Right cardiac atrium (tissue), 5 donors: ENCODE measurements around the gene TMEM244. TPM values are rescaled to one million over a fixed set of nuclear protein-coding genes. Genes with fewer than 3 reads are reported as not detected.
"Not testable (repeated sequence)": the region's sequence is repeated elsewhere in the genome, so short reads cannot be mapped to it uniquely, and the experiment has no call there.

Experiments used
- ATAC-seq, 2 donors: fragments of 200-7000 bp; cut with Tn5 transposase; one replicate each; pipeline versions ENCODE4 v1.8.0 to v1.9.1; 2020; ENCODE audit warnings: moderate library complexity in 2 of 2, mild to moderate bottlenecking in 1 of 2
- DNase-seq, 3 donors: peaks; one replicate each; pipeline ENCODE4 v3.0.0-alpha.2; 2020
- H3K27ac ChIP-seq: one replicate; pipeline ENCODE4 v1.5.1; 2013; ENCODE audit warnings: mild to moderate bottlenecking, low read length, control low read depth, moderate library complexity
- H3K27me3 ChIP-seq: one replicate; pipeline ENCODE4 v1.6.1; 2013; ENCODE audit not compliant: control insufficient read depth, insufficient read depth
- H3K4me1 ChIP-seq: one replicate; pipeline ENCODE4 v1.6.1; 2013; ENCODE audit warnings: low read length; ENCODE audit not compliant: control insufficient read depth, insufficient read depth
- H3K4me3 ChIP-seq: one replicate; pipeline ENCODE4 v1.5.1; 2013; ENCODE audit warnings: low read length, control low read depth
- H3K9me3 ChIP-seq: one replicate; pipeline ENCODE4 v1.6.1; 2013; ENCODE audit warnings: low read length; ENCODE audit not compliant: control insufficient read depth
- WGBS: extraction: QIAGEN DNeasy Blood & Tissue Kit; methylation state at CpG from one replicate; pipeline ENCODE4 v1.1.7; 2013; 5-methylcytosine and 5-hydroxymethylcytosine counted together
- intact Hi-C, 4 donors: fragments of 100-400 bp; cut with DNase I; formaldehyde crosslinking; loops; one replicate each; pipeline versions ENCODE4 v1.11.0 to v1.14.0; 2022 to 2023
- polyA plus RNA-seq: library from polyadenylated mRNA; stranded (reverse); fragments of 200-250 nt; gene quantifications from one replicate; pipeline ENCODE4 v1.2.3, GENCODE V29; 2013
- total RNA-seq, 4 donors: library from RNA; stranded (reverse); fragmentation: NEBNext Ultra II Directional; extraction: Animal tissue kit (Norgen Biotek cat#: 25700); gene quantifications; one replicate each; pipeline ENCODE4 v1.2.1, GENCODE V29; 2021
- donor health status: healthy with polysubstance abuse.
- donor health status: DM: no; HTN: yes; CAD: no.
- donor health status: DM: no; HTN: no; CAD: no.
- donor health status: DM: no; HTN: yes; CAD: no; lungs with severe emphysema.
- donor health status: DM: yes; HTN: yes; CAD: no.

Gene TMEM244
- total and polyA plus RNA-seq, 5 donors: not detected

DNA sequence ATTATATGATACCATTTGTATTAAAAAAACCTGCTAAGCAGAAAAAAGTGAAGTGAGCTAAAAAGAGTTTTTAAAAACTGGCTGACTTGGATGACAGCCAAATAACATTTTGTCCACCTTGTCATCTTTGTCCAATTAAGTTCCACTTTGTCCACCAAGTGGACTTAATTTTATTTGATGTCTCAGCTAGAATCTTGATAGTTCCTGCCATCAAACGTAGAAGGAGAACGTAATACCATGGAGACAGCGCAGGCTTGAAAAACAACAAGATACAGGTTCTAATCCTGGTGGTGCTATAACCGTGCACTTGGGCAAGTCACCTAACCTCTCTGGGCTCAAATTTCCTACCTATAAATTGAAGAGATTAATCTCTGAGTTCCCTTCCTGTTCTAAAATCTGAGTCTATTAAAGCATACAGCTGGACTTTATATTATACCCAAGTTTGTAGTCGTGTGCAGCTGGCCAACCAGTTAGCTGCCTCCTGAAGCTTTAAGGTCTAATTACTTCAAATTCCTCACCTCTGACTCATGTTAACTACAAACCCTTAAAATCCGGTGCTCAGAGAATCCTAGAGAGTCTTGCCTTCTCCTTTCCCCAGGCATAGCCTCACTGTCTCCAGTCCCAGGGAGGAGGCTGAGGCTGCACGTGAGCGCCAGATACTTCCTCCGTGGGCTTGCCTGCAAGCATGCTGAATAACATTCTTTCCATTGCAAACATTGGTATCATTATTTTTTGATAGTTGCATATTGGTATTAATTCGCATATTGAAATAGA, 16.8 kb downstream of the TMEM244 start:
- intact Hi-C loops: no loop called here
- Histone ChIP-seq H3K4me3 (no peak overlapping the region), H3K27me3 (no peaks in the 10 kb centered on the region), H3K4me1 (no peaks in the 10 kb centered on the region), H3K27ac (no peak overlapping the region), H3K9me3 (no peaks in the 10 kb centered on the region)
- no peak for ATAC-seq
- WGBS: 68% methylated on average over 10 of the region's 10 CpGs
- DNase-seq: no peak

DNA sequence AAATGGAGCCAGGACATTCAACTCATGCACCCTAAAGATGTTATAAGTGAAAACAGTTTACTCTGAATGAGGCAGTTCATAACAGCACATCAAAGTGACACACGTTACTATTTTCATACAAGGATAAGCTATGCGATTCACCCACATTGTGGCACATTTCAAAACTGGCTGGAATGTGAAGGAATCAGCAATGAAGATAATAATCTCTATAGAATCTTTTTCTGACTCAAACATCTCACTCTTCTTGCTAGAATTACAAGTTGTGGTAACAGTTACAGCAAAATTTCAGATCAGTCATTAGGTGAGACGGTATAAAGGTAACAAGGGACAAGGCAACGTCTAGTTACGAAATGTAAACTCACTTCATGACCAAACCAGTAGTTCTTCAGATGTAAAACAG, 17.5 kb downstream of the TMEM244 start:
- ATAC-seq (no peak), DNase-seq (no peak)
- WGBS: 88% methylated on average over 5 of the region's 5 CpGs
- intact Hi-C loops: no loop called here
- Histone ChIP-seq H3K9me3 (no peaks in the 10 kb centered on the region), H3K4me1 (no peaks in the 10 kb centered on the region), H3K27me3 (no peaks in the 10 kb centered on the region), H3K4me3 (no peak overlapping the region), H3K27ac (no peak overlapping the region)

DNA sequence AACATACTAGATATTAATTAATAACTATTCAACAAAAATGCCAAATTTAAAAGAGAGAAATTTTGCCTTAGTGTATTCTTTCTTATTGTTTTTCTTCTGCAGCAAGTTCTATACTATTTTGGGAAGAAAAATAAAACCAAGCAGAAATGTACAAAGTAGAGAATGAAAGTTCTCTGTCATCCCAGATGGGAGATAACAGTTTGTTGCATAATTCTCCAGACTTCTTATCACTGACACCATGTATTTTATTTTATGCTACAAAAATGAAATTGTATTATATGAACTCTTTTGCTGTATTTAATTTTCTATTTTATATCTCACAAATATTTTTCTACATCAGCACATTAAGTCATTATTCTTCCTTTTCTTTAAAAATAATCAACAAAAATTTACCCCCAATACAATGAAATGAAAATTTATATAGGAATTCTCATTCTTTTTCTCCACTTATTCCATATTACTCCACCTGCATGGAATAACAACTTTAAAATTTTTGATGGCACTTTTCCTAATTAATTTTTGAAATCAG, 18.2 kb downstream of the TMEM244 start:
- DNase-seq (no peak), ATAC-seq (no peak)
- H3K9me3 ChIP-seq: no peaks in the 10 kb centered on the region
- intact Hi-C loops: no loop called here
- H3K27ac ChIP-seq: no peak overlapping the region
- no peaks in the 10 kb centered on the region for H3K4me1 ChIP-seq
- no peak overlapping the region for H3K4me3 ChIP-seq
- H3K27me3 ChIP-seq: no peaks in the 10 kb centered on the region

GRCh38 chr6:129842137-129842536, 19.0 kb downstream of the TMEM244 start:
- intact Hi-C loops: no loop called here
- WGBS: 58% methylated on average over 1 of the region's 1 CpG
- H3K27me3 ChIP-seq: no peaks in the 10 kb centered on the region
- no peaks in the 10 kb centered on the region for H3K4me1 ChIP-seq
- H3K9me3 ChIP-seq: no peaks in the 10 kb centered on the region
- no peak for ATAC-seq
- H3K27ac ChIP-seq: no peak overlapping the region
- no peak for DNase-seq
- no peak overlapping the region for H3K4me3 ChIP-seq

DNA sequence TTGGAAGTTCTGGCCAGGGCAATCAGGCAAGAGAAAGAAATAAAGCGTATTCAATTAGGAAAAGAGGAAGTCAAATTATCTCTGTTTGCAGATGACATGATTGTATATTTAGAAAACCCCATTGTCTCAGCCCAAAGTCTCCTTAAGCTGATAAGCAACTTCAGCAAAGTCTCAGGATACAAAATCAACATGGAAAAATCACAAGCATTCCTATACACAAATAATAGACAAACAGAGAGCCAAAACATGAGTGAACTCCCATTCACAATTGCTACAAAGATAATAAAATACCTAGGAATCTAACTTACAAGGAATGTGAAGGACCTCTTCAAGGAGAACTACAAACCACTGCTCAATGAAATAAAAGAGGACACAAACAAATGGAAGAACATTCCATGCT, 21.6 kb downstream of the TMEM244 start:
- DNase-seq, H3K27ac ChIP-seq, H3K27me3 ChIP-seq, intact Hi-C loops, H3K4me1 ChIP-seq, ATAC-seq, H3K9me3 ChIP-seq, H3K4me3 ChIP-seq: not testable (repeated sequence)
- WGBS: 50% methylated on average over 1 of the region's 1 CpG

DNA sequence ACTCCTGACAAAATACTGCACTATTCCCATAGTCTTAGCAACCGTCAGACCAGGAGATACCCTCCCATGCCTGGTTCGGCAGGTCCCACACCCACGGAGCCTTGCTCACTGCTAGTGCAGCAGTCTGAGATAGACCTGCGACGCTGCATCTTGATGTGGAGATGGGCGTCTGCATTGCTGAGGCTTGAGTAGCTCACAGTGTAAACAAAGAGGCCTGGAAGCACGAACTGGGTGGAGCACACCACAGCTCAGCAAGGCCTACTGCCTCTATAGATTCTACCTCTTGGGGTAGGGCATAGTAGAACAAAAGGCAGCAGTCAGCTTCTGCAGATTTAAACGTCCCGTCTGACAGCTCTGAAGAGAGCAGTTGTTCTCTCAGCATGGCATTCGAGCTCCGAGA, 25.4 kb downstream of the TMEM244 start:
- Histone ChIP-seq H3K4me3 (no peak overlapping the region), H3K27me3 (no peaks in the 10 kb centered on the region), H3K4me1 (no peaks in the 10 kb centered on the region), H3K9me3 (no peaks in the 10 kb centered on the region), H3K27ac (no peak overlapping the region)
- no peak for DNase-seq
- intact Hi-C loops: no loop called here
- WGBS: 78% methylated on average over 11 of the region's 11 CpGs
- ATAC-seq: no peak

GRCh38 chr6:129832299-129832698, 28.8 kb downstream of the TMEM244 start:
- no peak for DNase-seq
- Histone ChIP-seq H3K27ac (no peak overlapping the region), H3K9me3 (no peaks in the 10 kb centered on the region), H3K27me3 (no peaks in the 10 kb centered on the region), H3K4me3 (no peak overlapping the region), H3K4me1 (no peaks in the 10 kb centered on the region)
- intact Hi-C loops: no loop called here
- ATAC-seq: no peak
- WGBS: 84% methylated on average over 7 of the region's 7 CpGs

DNA sequence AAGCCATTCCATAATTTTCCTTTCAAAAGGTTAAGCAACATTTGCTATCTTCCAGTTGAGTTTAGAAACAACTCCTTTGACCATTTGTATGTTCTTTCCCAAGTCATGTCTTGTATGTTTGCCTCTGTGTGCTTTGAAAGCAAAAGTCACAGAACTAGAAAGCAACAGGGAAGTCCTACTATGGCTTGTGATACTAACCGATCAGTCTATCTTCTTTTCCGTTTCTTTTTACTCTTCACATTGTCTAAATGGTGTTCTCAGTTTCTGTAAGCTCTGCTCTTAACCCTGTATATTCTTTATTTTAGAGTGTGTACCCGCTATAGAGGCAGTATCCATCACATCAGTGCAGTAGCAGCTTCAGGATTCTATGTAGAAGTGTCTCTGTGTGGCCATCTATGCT, 32.9 kb downstream of the TMEM244 start:
- DNase-seq: no peak
- 56% methylated on average over 3 of the region's 3 CpGs for WGBS
- no peaks in the 10 kb centered on the region for H3K4me1 ChIP-seq
- no peaks in the 10 kb centered on the region for H3K9me3 ChIP-seq
- no peaks in the 10 kb centered on the region for H3K27me3 ChIP-seq
- no peak overlapping the region for H3K4me3 ChIP-seq
- ATAC-seq: no peak
- H3K27ac ChIP-seq: no peak overlapping the region
- intact Hi-C loops: no loop called here

- no peaks in the 10 kb centered on the region for H3K4me1 ChIP-seq
- H3K9me3 ChIP-seq: no peaks in the 10 kb centered on the region
- ATAC-seq (no peak), DNase-seq (no peak)
- WGBS: 83% methylated on average over 2 of the region's 2 CpGs
- H3K4me3 ChIP-seq: no peak overlapping the region
- intact Hi-C loops: no loop called here
- no peak overlapping the region for H3K27ac ChIP-seq
- H3K27me3 ChIP-seq: no peaks in the 10 kb centered on the region
These were observed 42.9 kb downstream of the TMEM244 start for GRCh38 chr6:129818251-129818650.

DNA sequence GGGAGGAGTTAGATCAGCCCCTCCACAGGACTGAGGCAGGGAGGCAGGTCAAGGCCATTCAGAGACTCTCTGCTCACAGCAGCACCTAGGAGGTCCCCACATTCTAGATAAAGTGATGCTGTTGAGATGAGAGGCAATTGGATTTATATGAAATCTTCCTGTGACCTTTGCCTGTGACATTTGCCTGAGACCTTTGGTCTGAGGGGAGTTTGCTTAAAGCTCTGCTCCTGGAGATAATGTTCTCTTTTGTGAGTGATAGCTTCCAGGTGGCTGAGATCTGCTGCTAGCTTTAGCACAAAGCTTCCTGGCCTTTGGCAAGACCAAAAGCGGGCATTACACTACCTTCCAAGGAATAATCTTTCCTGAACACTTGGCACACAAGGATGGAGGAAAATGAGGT, 43.3 kb downstream of the TMEM244 start:
- Histone ChIP-seq H3K9me3 (no peaks in the 10 kb centered on the region), H3K4me3 (no peak overlapping the region), H3K4me1 (no peaks in the 10 kb centered on the region), H3K27ac (no peak overlapping the region), H3K27me3 (no peaks in the 10 kb centered on the region)
- intact Hi-C loops: no loop called here
- WGBS: 86% methylated on average over 1 of the region's 1 CpG
- ATAC-seq (no peak), DNase-seq (no peak)

GRCh38 chr6:129817332-129817731, 43.8 kb downstream of the TMEM244 start:
- no peak overlapping the region for H3K4me3 ChIP-seq
- no peaks in the 10 kb centered on the region for H3K27me3 ChIP-seq
- 76% methylated on average over 3 of the region's 3 CpGs for WGBS
- H3K9me3 ChIP-seq: no peaks in the 10 kb centered on the region
- H3K4me1 ChIP-seq: no peaks in the 10 kb centered on the region
- ATAC-seq (no peak), DNase-seq (no peak)
- intact Hi-C loops: no loop called here
- H3K27ac ChIP-seq: no peak overlapping the region
